IMR-90 (cell line): Measurements from ENCODE around the gene SENP7.
"Not testable (repeated sequence)": the region's sequence is repeated elsewhere in the genome, so short reads cannot be mapped to it uniquely, and the experiment has no call there.

Experiments
- BHLHE40 ChIP-seq: fragments of 150-350 bp; IDR thresholded peaks from 2 replicates; pipeline ENCODE4 v1.6.1; 2016; ENCODE audit warnings: mild to moderate bottlenecking, low read depth, low read length
- CEBPB ChIP-seq: IDR thresholded peaks from 2 replicates; pipeline ENCODE4 v1.6.1; 2012; ENCODE audit warnings: low read depth, low read length, improper control_type of control experiment
- CHD1 ChIP-seq: IDR thresholded peaks from 2 replicates; pipeline ENCODE4 v1.6.1; 2012; ENCODE audit warnings: low read depth, low read length, improper control_type of control experiment
- MAFK ChIP-seq: IDR thresholded peaks from 2 replicates; pipeline ENCODE4 v1.6.1; 2012; ENCODE audit warnings: low read depth, low read length, improper control_type of control experiment
- MAZ ChIP-seq: IDR thresholded peaks from 2 replicates; pipeline ENCODE4 v1.6.1; 2012; ENCODE audit warnings: low read depth, mild to moderate bottlenecking, low read length, improper control_type of control experiment, moderate library complexity, borderline replicate concordance
- MXI1 ChIP-seq: IDR thresholded peaks from 2 replicates; pipeline ENCODE4 v1.6.1; 2012; ENCODE audit warnings: low read depth, mild to moderate bottlenecking, low read length, moderate library complexity, borderline replicate concordance
- NFE2L2 ChIP-seq: fragments of 150-350 bp; IDR thresholded peaks from 2 replicates; pipeline ENCODE4 v1.6.1; 2016; ENCODE audit warnings: low read depth, mild to moderate bottlenecking, low read length
- POLR2A ChIP-seq: IDR thresholded peaks from 2 replicates; pipeline ENCODE4 v1.6.1; 2012; ENCODE audit warnings: mild to moderate bottlenecking, low read depth, low read length
- RAD21 ChIP-seq: IDR thresholded peaks from 2 replicates; pipeline ENCODE4 v1.6.1; 2012; ENCODE audit warnings: low read length, improper control_type of control experiment
- RFX5 ChIP-seq: IDR thresholded peaks from 2 replicates; pipeline ENCODE4 v1.8.0; 2012; ENCODE audit warnings: low read depth, mild to moderate bottlenecking, low read length, moderate library complexity
- SMC3 ChIP-seq: fragments of 150-350 bp; IDR thresholded peaks from 2 replicates; pipeline ENCODE4 v1.6.1; 2016; ENCODE audit warnings: low read depth, mild to moderate bottlenecking, antibody characterized with exemption, low read length, moderate library complexity
- USF2 ChIP-seq: fragments of 150-350 bp; IDR thresholded peaks from 2 replicates; pipeline ENCODE4 v1.6.1; 2017; ENCODE audit warnings: mild to moderate bottlenecking, antibody characterized with exemption, low read length, low read depth
- TF ChIP-seq, protein P1 (sequence below): conservative IDR thresholded peaks from 2 replicates; pipeline ENCODE4 v1.5.1; 2012; ENCODE audit warnings: mild to moderate bottlenecking, low read depth, low read length, improper control_type of control experiment

DNA sequence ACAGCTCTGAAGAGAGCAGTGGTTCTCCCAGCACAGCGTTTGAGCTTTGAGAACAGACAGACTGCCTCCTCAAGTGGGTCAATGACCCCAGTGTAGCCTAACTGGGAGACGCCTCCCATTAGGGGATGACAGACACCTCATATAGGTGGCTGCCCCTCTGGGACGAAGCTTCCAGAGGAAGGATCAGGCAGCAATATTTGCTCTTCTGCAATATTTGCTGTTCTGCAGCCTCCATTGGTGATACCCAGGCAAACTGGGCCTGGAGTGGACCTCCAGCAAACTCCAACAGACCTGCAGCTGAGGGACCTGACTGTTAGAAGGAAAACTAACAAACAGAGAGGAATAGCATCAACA is 45.7 kb downstream of the SENP7 start:
- TF ChIP-seq MAFK, POLR2A, RFX5, BHLHE40, RAD21, USF2, CHD1, SMC3, MXI1, MAZ, NFE2L2, CEBPB: not testable (repeated sequence)
- TF ChIP-seq, protein P1, sequence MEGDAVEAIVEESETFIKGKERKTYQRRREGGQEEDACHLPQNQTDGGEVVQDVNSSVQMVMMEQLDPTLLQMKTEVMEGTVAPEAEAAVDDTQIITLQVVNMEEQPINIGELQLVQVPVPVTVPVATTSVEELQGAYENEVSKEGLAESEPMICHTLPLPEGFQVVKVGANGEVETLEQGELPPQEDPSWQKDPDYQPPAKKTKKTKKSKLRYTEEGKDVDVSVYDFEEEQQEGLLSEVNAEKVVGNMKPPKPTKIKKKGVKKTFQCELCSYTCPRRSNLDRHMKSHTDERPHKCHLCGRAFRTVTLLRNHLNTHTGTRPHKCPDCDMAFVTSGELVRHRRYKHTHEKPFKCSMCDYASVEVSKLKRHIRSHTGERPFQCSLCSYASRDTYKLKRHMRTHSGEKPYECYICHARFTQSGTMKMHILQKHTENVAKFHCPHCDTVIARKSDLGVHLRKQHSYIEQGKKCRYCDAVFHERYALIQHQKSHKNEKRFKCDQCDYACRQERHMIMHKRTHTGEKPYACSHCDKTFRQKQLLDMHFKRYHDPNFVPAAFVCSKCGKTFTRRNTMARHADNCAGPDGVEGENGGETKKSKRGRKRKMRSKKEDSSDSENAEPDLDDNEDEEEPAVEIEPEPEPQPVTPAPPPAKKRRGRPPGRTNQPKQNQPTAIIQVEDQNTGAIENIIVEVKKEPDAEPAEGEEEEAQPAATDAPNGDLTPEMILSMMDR = not testable (repeated sequence)
